HL-60 (cell line): ENCODE measurements around the gene MPG.

Experiments
- DNase-seq, 2 experiments: peaks; one replicate each; pipeline ENCODE4 v3.0.0-alpha.2; 2010 to 2020; ENCODE audit warnings: low read depth in 1 of 2, low spot score in 1 of 2
- H3K27ac ChIP-seq: fragments of 250-450 bp; sonication (Bioruptor Pico); replicated peaks from 2 replicates; pipeline ENCODE4 v1.5.1; 2020; ENCODE audit warnings: mild to moderate bottlenecking, moderate library complexity
- H3K27me3 ChIP-seq: fragments of 250-450 bp; sonication (Bioruptor Pico); 2 replicates; pipeline ENCODE4 v1.5.1; 2021; ENCODE audit warnings: mild to moderate bottlenecking, moderate library complexity; ENCODE audit not compliant: insufficient read depth, poor library complexity, severe bottlenecking
- H3K4me3 ChIP-seq: replicated peaks from 2 replicates; pipeline ENCODE4 v1.5.1; 2011; ENCODE audit warnings: mild to moderate bottlenecking, control low read depth, low read length; ENCODE audit not compliant: insufficient read depth
- CTCF ChIP-seq: IDR thresholded peaks from one replicate; pipeline ENCODE4 v1.5.1; 2011; ENCODE audit warnings: low read length, control low read depth, inconsistent platforms; ENCODE audit not compliant: insufficient read depth
- GABPA ChIP-seq: IDR thresholded peaks from 2 replicates; pipeline ENCODE4 v1.6.1; 2012; ENCODE audit warnings: low read depth
- POLR2AphosphoS5 ChIP-seq: IDR thresholded peaks from 2 replicates; pipeline ENCODE4 v1.6.1; 2012; ENCODE audit warnings: low read depth
- REST ChIP-seq: IDR thresholded peaks from 2 replicates; pipeline ENCODE4 v1.6.1; 2012; ENCODE audit warnings: low read depth; ENCODE audit not compliant: insufficient replicate concordance
- SPI1 ChIP-seq: IDR thresholded peaks from 2 replicates; pipeline ENCODE4 v1.6.1; 2012; ENCODE audit warnings: low read depth, mild to moderate bottlenecking, borderline replicate concordance

The MPG gene

GRCh38 chr16:62283-62967 lies 15.6 kb upstream of the MPG start:
- H3K27me3 ChIP-seq: no peaks in the 10 kb centered on the region
- TF ChIP-seq REST: no peak
- TF ChIP-seq CTCF: no peak
- no peak for TF ChIP-seq POLR2AphosphoS5
- TF ChIP-seq SPI1: no peak
- no peak for TF ChIP-seq GABPA
- H3K4me3 ChIP-seq: no peak overlapping the region
- H3K27ac ChIP-seq: no peak overlapping the region
- DNase-seq: no peak

- TF ChIP-seq SPI1: no peak
- TF ChIP-seq REST: no peak
- no peak for TF ChIP-seq POLR2AphosphoS5
- TF ChIP-seq CTCF: no peak
- no peak for TF ChIP-seq GABPA
- H3K27ac ChIP-seq: no peak overlapping the region
- DNase-seq: no peak
- H3K4me3 ChIP-seq: no peak overlapping the region
- no peaks in the 10 kb centered on the region for H3K27me3 ChIP-seq
These were observed 15.0 kb upstream of the MPG start for GRCh38 chr16:62968-63391.

- no peaks in the 10 kb centered on the region for H3K27me3 ChIP-seq
- no peak for DNase-seq
- H3K27ac ChIP-seq: no peak overlapping the region
- TF ChIP-seq GABPA (no peak), CTCF (no peak), REST (no peak), SPI1 (no peak), POLR2AphosphoS5 (no peak)
- no peak overlapping the region for H3K4me3 ChIP-seq
These were observed 14.6 kb upstream of the MPG start for GRCh38 chr16:63466-63865.
